Measurements from ENCODE around the gene LAPTM5.

The LAPTM5 gene

GRCh38 chr1:30754684-30755171 lies 2.8 kb downstream of the LAPTM5 start:
- peak; percentile 75 for DNase-seq

- no peak for DNase-seq
Observed at GRCh38 chr1:30753660-30754123, 3.9 kb downstream of the LAPTM5 start.

- DNase-seq, result no peak
Observed at GRCh38 chr1:30753118-30753517, 4.5 kb downstream of the LAPTM5 start.

- DNase-seq, result no peak
Observed at GRCh38 chr1:30752651-30752908, 5.0 kb downstream of the LAPTM5 start.

GRCh38 chr1:30751830-30752650 lies 5.5 kb downstream of the LAPTM5 start:
- DNase-seq, result no peak

GRCh38 chr1:30750731-30751291 lies 6.8 kb downstream of the LAPTM5 start:
- no peak for DNase-seq

- no peak for DNase-seq
Observed at GRCh38 chr1:30749691-30750583, 7.6 kb downstream of the LAPTM5 start.

- no peak for DNase-seq
Observed at GRCh38 chr1:30748699-30749401, 8.7 kb downstream of the LAPTM5 start.

- no peak for DNase-seq
Observed at GRCh38 chr1:30748098-30748698, 9.4 kb downstream of the LAPTM5 start.

GRCh38 chr1:30747033-30748008 lies 10.3 kb downstream of the LAPTM5 start:
- DNase-seq, result no peak

- no peak for DNase-seq
Observed at GRCh38 chr1:30746212-30747032, 11.2 kb downstream of the LAPTM5 start.

GRCh38 chr1:30745834-30746208 lies 11.8 kb downstream of the LAPTM5 start:
- no peak for DNase-seq

- DNase-seq, result no peak
Observed at GRCh38 chr1:30745156-30745833, 12.3 kb downstream of the LAPTM5 start.

- DNase-seq, result no peak
Observed at GRCh38 chr1:30744060-30744756, 13.4 kb downstream of the LAPTM5 start.

- peak; percentile 64 for DNase-seq
Observed at GRCh38 chr1:30743584-30744059, 14.0 kb downstream of the LAPTM5 start.

GRCh38 chr1:30742963-30743559 lies 14.5 kb downstream of the LAPTM5 start:
- no peak for DNase-seq

- no peak for DNase-seq
Observed at GRCh38 chr1:30742300-30742962, 15.1 kb downstream of the LAPTM5 start.

All from GF-D8 (cell line).